ENCODE data around the gene DNAJC16.

Gene DNAJC16

DNA sequence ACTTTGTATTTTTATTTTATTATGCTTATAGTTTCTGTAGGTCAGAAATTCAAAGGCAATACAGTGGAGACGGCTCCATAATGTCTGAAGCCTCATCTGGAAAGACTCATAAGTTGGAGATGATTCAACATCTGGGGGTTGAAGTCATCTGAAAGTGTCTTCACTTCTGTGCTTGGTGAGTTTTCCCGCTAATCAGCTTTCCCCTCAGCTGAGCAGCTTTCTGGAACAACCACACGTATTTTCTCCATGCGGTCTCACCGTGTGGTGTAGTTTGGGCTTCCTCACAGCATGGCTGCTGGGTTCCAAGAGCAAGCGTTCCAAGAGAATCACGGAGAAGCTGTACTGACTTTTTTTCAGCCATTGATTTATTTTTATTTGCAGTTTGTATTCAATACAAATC is 83.0 kb downstream of the DNAJC16 start:
- peaks cover 4% of the 10 kb centered on the region for H3K4me1 Mint-ChIP-seq
- no peaks in the 10 kb centered on the region for H3K9me3 Mint-ChIP-seq
- H3K27ac Mint-ChIP-seq, result peak overlapping the region in 1 of 3 experiments; percentile 63
- TF ChIP-seq CTCF (IDR thresholded peaks at IDR 0.05; ENCODE audit: unreplicated experiment in 3 of 3), result no peak
- H3K27me3 Mint-ChIP-seq (ENCODE audit: low read depth), result no peaks in the 10 kb centered on the region
- H3K36me3 Mint-ChIP-seq (ENCODE audit: low read depth), result no peaks in the 10 kb centered on the region
- H3K4me3 Mint-ChIP-seq, result no peak overlapping the region

DNA sequence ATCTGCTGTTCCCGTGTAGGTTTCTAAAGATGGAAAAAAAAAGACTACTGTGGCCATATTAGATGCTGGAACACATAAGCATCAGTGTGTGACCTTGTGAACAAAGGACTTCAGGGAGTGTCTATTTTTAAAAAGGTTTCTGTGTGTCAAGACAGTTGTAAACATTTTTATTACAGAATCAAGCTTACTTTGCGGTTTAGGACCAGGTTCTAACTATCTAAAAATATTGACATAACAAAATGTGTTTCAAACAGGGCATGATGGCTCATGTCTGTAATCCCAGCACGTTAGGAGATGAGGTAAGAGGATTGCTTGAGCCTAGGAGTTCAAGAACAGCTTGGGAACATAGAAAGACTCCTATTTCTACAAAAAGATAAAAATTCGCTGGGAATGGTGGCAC is 83.5 kb downstream of the DNAJC16 start:
- Mint-ChIP-seq H3K36me3 (ENCODE audit: low read depth) (no peaks in the 10 kb centered on the region), H3K4me1 (peaks cover 5% of the 10 kb centered on the region), H3K27me3 (ENCODE audit: low read depth) (no peaks in the 10 kb centered on the region), H3K4me3 (no peak overlapping the region), H3K27ac (peak overlapping the region in 1 of 3 experiments; percentile 63), H3K9me3 (no peaks in the 10 kb centered on the region)
- TF ChIP-seq CTCF (IDR thresholded peaks at IDR 0.05; ENCODE audit: unreplicated experiment in 3 of 3), result no peak

GRCh38 chr1:15616373-15617172 is 89.9 kb downstream of the DNAJC16 start:
- Mint-ChIP-seq H3K4me3 (peak overlapping the region; percentile 81 to 98 (median 85)), H3K27ac (peak overlapping the region; percentile 89 to 96 (median 93)), H3K9me3 (no peaks in the 10 kb centered on the region), H3K36me3 (ENCODE audit: low read depth) (no peaks in the 10 kb centered on the region), H3K4me1 (peaks cover 41% of the 10 kb centered on the region), H3K27me3 (ENCODE audit: low read depth) (no peaks in the 10 kb centered on the region)
- no peak for TF ChIP-seq CTCF (IDR thresholded peaks at IDR 0.05; ENCODE audit: unreplicated experiment in 3 of 3)

GRCh38 chr1:15617173-15618076 is 90.8 kb downstream of the DNAJC16 start, which contains the start of gene DDI2:
Gene DDI2 (plus strand): TSS chr1:15617458. CDS start chr1:15617671, 213 bp downstream.
- Mint-ChIP-seq H3K27ac (peak within 1 kb of the TSS; percentile 92 to 96 (median 96)), H3K9me3 (no peaks in the 10 kb centered on the region), H3K36me3 (ENCODE audit: low read depth) (no peaks in the 10 kb centered on the region), H3K27me3 (ENCODE audit: low read depth) (no peaks in the 10 kb centered on the region), H3K4me3 (peak within 1 kb of the TSS; percentile 81 to 98 (median 85)), H3K4me1 (peaks cover 48% of the 10 kb centered on the region)
- no peak for TF ChIP-seq CTCF (IDR thresholded peaks at IDR 0.05; ENCODE audit: unreplicated experiment in 3 of 3)

DNA sequence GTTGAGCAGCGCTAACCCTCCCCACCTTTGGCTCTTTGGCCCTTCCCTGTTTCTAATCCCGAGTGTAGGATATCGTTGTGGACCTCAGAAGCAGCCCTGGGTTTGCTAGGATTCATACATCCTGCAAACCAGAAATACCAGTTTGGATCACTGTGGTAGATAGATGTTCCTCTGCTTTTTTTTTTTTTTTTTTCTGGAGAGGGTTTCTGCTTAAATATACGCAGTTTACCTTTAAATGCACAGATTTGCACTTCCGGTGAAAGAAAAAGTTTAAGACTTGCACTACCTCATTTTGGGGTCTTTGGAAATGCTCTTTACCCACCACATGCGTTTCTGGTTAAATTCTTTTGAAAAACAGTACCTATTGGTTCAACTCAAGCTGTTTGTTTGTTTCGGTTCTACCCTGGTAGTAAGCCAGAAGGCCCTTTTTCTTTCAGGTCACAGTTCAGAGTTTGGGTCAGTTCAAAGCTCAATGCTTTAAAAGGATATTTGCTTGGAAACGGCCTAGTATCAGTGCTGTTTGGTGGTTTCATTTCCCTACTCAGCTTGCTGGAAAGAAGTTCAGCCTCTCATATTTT is 91.5 kb downstream of the DNAJC16 start:
- Mint-ChIP-seq H3K27ac (peak overlapping the region; percentile 92 to 96 (median 96)), H3K4me3 (peak overlapping the region; percentile 81 to 98 (median 85)), H3K4me1 (peaks cover 55% of the 10 kb centered on the region), H3K27me3 (ENCODE audit: low read depth) (no peaks in the 10 kb centered on the region), H3K36me3 (ENCODE audit: low read depth) (no peaks in the 10 kb centered on the region), H3K9me3 (no peaks in the 10 kb centered on the region)
- TF ChIP-seq CTCF (IDR thresholded peaks at IDR 0.05; ENCODE audit: unreplicated experiment in 3 of 3), result no peak

Measured in nephron (organoid).